ENCODE results near the gene SPOCK2. TPM values are rescaled to one million over a fixed set of nuclear protein-coding genes. Genes with fewer than 3 reads are reported as not detected.

Gene SPOCK2
- total and polyA plus RNA-seq, 2 donors (not counting 3 experiments of a cell fraction or from before 2014, with no cell fraction given) = 0.40 to 1.1 TPM

DNA sequence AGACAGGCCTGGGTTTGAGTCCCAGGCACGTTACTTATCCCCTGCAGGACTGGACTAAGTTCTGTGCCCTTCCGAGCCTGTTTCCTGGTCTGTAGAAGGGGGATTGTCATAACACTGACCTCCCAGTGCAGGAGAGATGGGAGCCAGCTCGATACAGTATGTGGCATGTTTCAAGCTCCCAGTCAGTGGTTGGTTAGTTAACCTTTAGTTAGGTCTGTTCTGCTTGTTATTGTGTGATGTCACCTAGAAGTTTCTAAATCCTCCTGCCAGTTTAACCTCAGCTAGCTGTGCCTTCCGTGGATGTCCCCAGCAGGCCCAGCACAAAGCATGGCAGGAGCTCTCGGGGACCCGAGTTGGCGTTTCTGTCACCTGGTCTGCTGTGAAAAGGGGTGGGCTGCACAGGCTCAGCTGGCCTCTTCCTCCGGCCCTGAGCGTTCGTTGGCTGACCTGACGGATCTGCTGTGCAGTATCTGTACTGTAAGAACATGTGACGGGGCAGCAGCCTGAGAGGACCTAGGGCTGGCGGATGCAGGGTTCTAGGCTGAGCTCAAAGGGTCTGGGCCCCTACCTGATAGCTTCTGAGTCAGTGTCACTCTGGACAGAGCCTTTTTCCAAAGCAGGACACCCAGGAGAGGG, 53.0 kb downstream of the SPOCK2 start:
- FAIRE-seq (no peak), DNase-seq (ENCODE audit: low read depth, low spot score) (no peak)
- H3K4me2 ChIP-seq (ENCODE audit: insufficient read depth, low read length) = no peak overlapping the region
- dilution Hi-C loops (cut with MboI; ENCODE audit: extremely low pct_ligation_motif_present, low sequenced_read_pairs) = no loop called here
- TF ChIP-seq CTCF (IDR thresholded peaks at IDR 0.05; ENCODE audit: extremely low read depth in 1 of 2, insufficient read depth in 1 of 2, low read depth in 1 of 2, low read length in 2 of 2) = no peak
- no peak for TF ChIP-seq POLR2AphosphoS5 (IDR thresholded peaks at IDR 0.05; ENCODE audit: insufficient read depth, low read depth, low read length)
- TF ChIP-seq FOS (IDR thresholded peaks at IDR 0.05; ENCODE audit: borderline replicate concordance, insufficient read depth, low read length) = no peak
- no peak for TF ChIP-seq JUN (IDR thresholded peaks at IDR 0.05; ENCODE audit: borderline replicate concordance, insufficient read depth, insufficient read length, low read depth)
- TF ChIP-seq POLR2A (IDR thresholded peaks at IDR 0.05; ENCODE audit: low read depth, low read length) = no peak
- TF ChIP-seq GATA2 (IDR thresholded peaks at IDR 0.05; ENCODE audit: insufficient read depth, insufficient read length, low read depth, low read length) = no peak
- no peak for TF ChIP-seq MYC (IDR thresholded peaks at IDR 0.05; ENCODE audit: low read depth, low read length)
- no peak for TF ChIP-seq EZH2 (IDR thresholded peaks at IDR 0.05; ENCODE audit: borderline replicate concordance, low read depth, low read length, severe bottlenecking)
- TF ChIP-seq, protein P1, sequence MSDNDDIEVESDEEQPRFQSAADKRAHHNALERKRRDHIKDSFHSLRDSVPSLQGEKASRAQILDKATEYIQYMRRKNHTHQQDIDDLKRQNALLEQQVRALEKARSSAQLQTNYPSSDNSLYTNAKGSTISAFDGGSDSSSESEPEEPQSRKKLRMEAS (IDR thresholded peaks at IDR 0.05; ENCODE audit: insufficient read depth, insufficient read length) = no peak
- no peaks in the 10 kb centered on the region for H3K9me3 ChIP-seq (replicated peaks; ENCODE audit: control insufficient read depth, insufficient read depth, low read length)
- H4K20me1 ChIP-seq (replicated peaks; ENCODE audit: control insufficient read depth, extremely low read depth, insufficient read depth, low read length) = no peaks in the 10 kb centered on the region
- peaks cover 2 to 3% of the 10 kb centered on the region in 2 experiments for H3K27me3 ChIP-seq (ENCODE audit: control insufficient read depth in 2 of 2, insufficient read depth in 2 of 2, low read length in 2 of 2)
- H3K4me1 ChIP-seq (ENCODE audit: control insufficient read depth, extremely low read depth, insufficient read depth, low read length) = no peaks in the 10 kb centered on the region
- H2AFZ ChIP-seq (ENCODE audit: low read depth, low read length) = no peak overlapping the region
- H3K4me3 ChIP-seq (replicated peaks in 1 of 3; ENCODE audit: insufficient read depth in 1 of 3, low read depth in 1 of 3, low read length in 3 of 3) = no peak overlapping the region
- no peak overlapping the region for H3K9ac ChIP-seq (replicated peaks; ENCODE audit: extremely low read depth, insufficient read depth, low read length)
- CTCF ChIA-PET = interaction anchor here (0.6 to 1.3 kb wide), 4 partner anchors 9 to 139 kb away, joined by 3 to 8 read pairs (median 4); no protein-coding TSS in a partner anchor
- H3K79me2 ChIP-seq (ENCODE audit: control insufficient read depth, insufficient read depth, low read length) = no peaks in the 10 kb centered on the region
- no peak overlapping the region for H3K27ac ChIP-seq (ENCODE audit: insufficient read depth, low read depth, low read length)
- H3K36me3 ChIP-seq (ENCODE audit: control insufficient read depth in 2 of 2, extremely low read depth in 1 of 2, insufficient read depth in 2 of 2, low read length in 2 of 2) = no peaks in the 10 kb centered on the region
- intact Hi-C loops (cut with micrococcal nuclease) = no loop called here
- no peaks in the 10 kb centered on the region for H3K9me1 ChIP-seq (replicated peaks; ENCODE audit: control insufficient read depth, extremely low read depth, insufficient read depth, low read length)
- BruUV-seq (replicated peaks) = no TSS peak
- POLR2A ChIA-PET = no interaction called here
